ENCODE results near the gene LIN7A. TPM values are rescaled to one million over a fixed set of nuclear protein-coding genes. Genes with fewer than 3 reads are reported as not detected.

LIN7A gene
- polyA plus RNA-seq, 1 donor from 2014 or later = 31.5 TPM

DNA sequence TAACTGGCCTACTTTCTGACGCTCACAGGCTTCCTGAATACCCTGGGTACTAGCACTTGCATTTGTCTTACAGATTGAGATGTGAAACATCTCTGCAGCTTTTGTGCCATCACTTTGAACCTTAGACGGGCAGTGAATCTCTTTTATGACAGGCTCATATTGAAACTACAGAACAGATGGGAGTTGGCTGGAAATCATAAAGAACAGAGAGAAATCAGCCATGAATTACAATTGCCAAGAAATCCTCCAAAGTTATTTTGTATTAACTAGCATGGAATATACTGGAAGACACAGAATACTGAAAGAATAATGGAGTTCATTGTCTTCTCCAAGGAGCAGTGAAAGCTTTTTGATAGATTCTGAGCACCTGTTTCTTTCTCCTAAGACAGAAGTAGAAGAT, 188.3 kb downstream of the LIN7A start:
- no peaks in the 10 kb centered on the region for H3K9me2 ChIP-seq (ENCODE audit: insufficient read depth, low read length)
- no peaks in the 10 kb centered on the region for H3K79me2 ChIP-seq (replicated peaks; ENCODE audit: insufficient read depth, low read length)
- H3F3A ChIP-seq (ENCODE audit: insufficient read depth, low read length, poor library complexity, severe bottlenecking) = no peaks in the 10 kb centered on the region
- H2AFZ ChIP-seq (ENCODE audit: low read depth, low read length) = no peak overlapping the region
- no peak overlapping the region for H3K27ac ChIP-seq (ENCODE audit: low read length)
- no peaks in the 10 kb centered on the region for H3K36me3 ChIP-seq (ENCODE audit: insufficient read depth, low read length)
- H3K4me2 ChIP-seq (ENCODE audit: low read length) = no peak overlapping the region
- no peaks in the 10 kb centered on the region for H3K9me3 ChIP-seq (ENCODE audit: low read length)
- no peak overlapping the region for H3K4me3 ChIP-seq (ENCODE audit: low read length)
- H3K27me3 ChIP-seq (ENCODE audit: insufficient read depth, low read depth, low read length) = no peaks in the 10 kb centered on the region
- H4K20me1 ChIP-seq (ENCODE audit: insufficient read depth) = no peaks in the 10 kb centered on the region
- TF ChIP-seq SMC3 (conservative IDR thresholded peaks at IDR 0.05; ENCODE audit: poor library complexity) (no peak), POLR2AphosphoS5 (IDR thresholded peaks at IDR 0.05) (no peak), EP300 (conservative IDR thresholded peaks at IDR 0.05; ENCODE audit: poor library complexity, severe bottlenecking) (no peak), EZH2 (IDR thresholded peaks at IDR 0.05; ENCODE audit: borderline replicate concordance, insufficient read depth, low read length, poor library complexity, severe bottlenecking) (no peak), TAF1 (IDR thresholded peaks at IDR 0.05; ENCODE audit: low read depth) (no peak), MXI1 (conservative IDR thresholded peaks at IDR 0.05; ENCODE audit: poor library complexity, severe bottlenecking) (no peak), RAD21 (conservative IDR thresholded peaks at IDR 0.05) (no peak)
- TF ChIP-seq, protein P1, sequence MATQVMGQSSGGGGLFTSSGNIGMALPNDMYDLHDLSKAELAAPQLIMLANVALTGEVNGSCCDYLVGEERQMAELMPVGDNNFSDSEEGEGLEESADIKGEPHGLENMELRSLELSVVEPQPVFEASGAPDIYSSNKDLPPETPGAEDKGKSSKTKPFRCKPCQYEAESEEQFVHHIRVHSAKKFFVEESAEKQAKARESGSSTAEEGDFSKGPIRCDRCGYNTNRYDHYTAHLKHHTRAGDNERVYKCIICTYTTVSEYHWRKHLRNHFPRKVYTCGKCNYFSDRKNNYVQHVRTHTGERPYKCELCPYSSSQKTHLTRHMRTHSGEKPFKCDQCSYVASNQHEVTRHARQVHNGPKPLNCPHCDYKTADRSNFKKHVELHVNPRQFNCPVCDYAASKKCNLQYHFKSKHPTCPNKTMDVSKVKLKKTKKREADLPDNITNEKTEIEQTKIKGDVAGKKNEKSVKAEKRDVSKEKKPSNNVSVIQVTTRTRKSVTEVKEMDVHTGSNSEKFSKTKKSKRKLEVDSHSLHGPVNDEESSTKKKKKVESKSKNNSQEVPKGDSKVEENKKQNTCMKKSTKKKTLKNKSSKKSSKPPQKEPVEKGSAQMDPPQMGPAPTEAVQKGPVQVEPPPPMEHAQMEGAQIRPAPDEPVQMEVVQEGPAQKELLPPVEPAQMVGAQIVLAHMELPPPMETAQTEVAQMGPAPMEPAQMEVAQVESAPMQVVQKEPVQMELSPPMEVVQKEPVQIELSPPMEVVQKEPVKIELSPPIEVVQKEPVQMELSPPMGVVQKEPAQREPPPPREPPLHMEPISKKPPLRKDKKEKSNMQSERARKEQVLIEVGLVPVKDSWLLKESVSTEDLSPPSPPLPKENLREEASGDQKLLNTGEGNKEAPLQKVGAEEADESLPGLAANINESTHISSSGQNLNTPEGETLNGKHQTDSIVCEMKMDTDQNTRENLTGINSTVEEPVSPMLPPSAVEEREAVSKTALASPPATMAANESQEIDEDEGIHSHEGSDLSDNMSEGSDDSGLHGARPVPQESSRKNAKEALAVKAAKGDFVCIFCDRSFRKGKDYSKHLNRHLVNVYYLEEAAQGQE (IDR thresholded peaks at IDR 0.05; ENCODE audit: borderline replicate concordance) = no peak
- TF ChIP-seq, protein P2, sequence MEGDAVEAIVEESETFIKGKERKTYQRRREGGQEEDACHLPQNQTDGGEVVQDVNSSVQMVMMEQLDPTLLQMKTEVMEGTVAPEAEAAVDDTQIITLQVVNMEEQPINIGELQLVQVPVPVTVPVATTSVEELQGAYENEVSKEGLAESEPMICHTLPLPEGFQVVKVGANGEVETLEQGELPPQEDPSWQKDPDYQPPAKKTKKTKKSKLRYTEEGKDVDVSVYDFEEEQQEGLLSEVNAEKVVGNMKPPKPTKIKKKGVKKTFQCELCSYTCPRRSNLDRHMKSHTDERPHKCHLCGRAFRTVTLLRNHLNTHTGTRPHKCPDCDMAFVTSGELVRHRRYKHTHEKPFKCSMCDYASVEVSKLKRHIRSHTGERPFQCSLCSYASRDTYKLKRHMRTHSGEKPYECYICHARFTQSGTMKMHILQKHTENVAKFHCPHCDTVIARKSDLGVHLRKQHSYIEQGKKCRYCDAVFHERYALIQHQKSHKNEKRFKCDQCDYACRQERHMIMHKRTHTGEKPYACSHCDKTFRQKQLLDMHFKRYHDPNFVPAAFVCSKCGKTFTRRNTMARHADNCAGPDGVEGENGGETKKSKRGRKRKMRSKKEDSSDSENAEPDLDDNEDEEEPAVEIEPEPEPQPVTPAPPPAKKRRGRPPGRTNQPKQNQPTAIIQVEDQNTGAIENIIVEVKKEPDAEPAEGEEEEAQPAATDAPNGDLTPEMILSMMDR (IDR thresholded peaks at IDR 0.05; ENCODE audit: poor library complexity, severe bottlenecking) = no peak
- H3K9ac ChIP-seq (ENCODE audit: low read length) = no peak overlapping the region

DNA sequence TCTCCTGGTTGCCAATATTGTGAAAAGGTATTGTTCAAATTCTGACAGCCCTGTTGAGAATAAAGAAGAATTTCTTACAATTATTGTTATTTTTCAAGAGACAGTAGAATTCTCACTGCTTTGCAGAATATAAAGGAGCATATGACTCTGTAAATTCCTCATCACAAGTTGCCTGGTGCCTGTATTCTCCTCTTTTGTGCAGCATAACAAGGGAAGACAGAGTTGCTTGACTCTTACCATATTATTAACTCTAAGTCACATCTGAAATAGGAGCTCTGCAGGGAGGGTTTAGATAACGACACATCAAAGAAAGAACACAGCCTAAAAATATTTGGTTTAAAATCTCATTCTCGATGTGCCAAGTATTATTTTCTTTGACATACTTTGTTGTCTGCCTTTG, 189.9 kb downstream of the LIN7A start:
- TF ChIP-seq POLR2AphosphoS5 (IDR thresholded peaks at IDR 0.05) = no peak
- Histone ChIP-seq H3K4me2 (ENCODE audit: low read length) (no peak overlapping the region), H4K20me1 (ENCODE audit: insufficient read depth) (no peaks in the 10 kb centered on the region), H3K79me2 (replicated peaks; ENCODE audit: insufficient read depth, low read length) (no peaks in the 10 kb centered on the region), H3K27me3 (ENCODE audit: insufficient read depth, low read depth, low read length) (no peaks in the 10 kb centered on the region), H3F3A (ENCODE audit: insufficient read depth, low read length, poor library complexity, severe bottlenecking) (no peaks in the 10 kb centered on the region), H3K36me3 (ENCODE audit: insufficient read depth, low read length) (no peaks in the 10 kb centered on the region), H3K27ac (ENCODE audit: low read length) (no peak overlapping the region), H3K4me3 (ENCODE audit: low read length) (no peak overlapping the region), H2AFZ (ENCODE audit: low read depth, low read length) (no peak overlapping the region), H3K9me3 (ENCODE audit: low read length) (no peaks in the 10 kb centered on the region), H3K9ac (ENCODE audit: low read length) (no peak overlapping the region), H3K9me2 (ENCODE audit: insufficient read depth, low read length) (no peaks in the 10 kb centered on the region)

Measured in neural cell (in vitro differentiated cells).